Stomach (tissue), 4 donors: ENCODE results near the gene PLN.

Experiments
- CTCF ChIP-seq, 7 experiments: fragments of 450-650 bp in 4 of 7; fragments of 200-600 bp in 3 of 7; sonication (generic) in 3 of 7; IDR thresholded peaks; one replicate each; pipeline ENCODE4 v1.5.1; 2016 to 2019; ENCODE audit warnings: antibody characterized with exemption in 7 of 7, control low read depth in 2 of 7, mild to moderate bottlenecking in 1 of 7
- EP300 ChIP-seq: sonication (generic); formaldehyde crosslinking; IDR thresholded peaks from one replicate; pipeline ENCODE4 v1.6.1; 2017; ENCODE audit warnings: antibody characterized with exemption
- POLR2A ChIP-seq, 4 donors: fragments of 450-650 bp; IDR thresholded peaks; one replicate each; pipeline ENCODE4 v1.6.1; 2016; ENCODE audit warnings: antibody characterized with exemption in 4 of 4, control low read depth in 2 of 4, mild to moderate bottlenecking in 1 of 4, moderate library complexity in 1 of 4

- TF ChIP-seq CTCF (IDR thresholded peaks at IDR 0.05) (no peak), EP300 (no peak), POLR2A (IDR thresholded peaks at IDR 0.05) (no peak)
Observed at GRCh38 chr6:118542184-118542952, 5.7 kb upstream of the PLN start.
